Measurements from ENCODE around the gene PRRC1. TPM values are rescaled to one million over a fixed set of nuclear protein-coding genes. Genes with fewer than 3 reads are reported as not detected.

Gene PRRC1
- total RNA-seq, 1 donor from 2014 or later: 31.9 TPM

- Histone ChIP-seq H3K36me3 (no peaks in the 10 kb centered on the region), H3K27ac (no peak overlapping the region), H3K9me3 (no peaks in the 10 kb centered on the region), H3K4me1 (no peaks in the 10 kb centered on the region), H3K27me3 (no peaks in the 10 kb centered on the region), H3K4me3 (no peak overlapping the region)
- TF ChIP-seq POLR2A (IDR thresholded peaks at IDR 0.05): no peak
- TF ChIP-seq, protein P1, sequence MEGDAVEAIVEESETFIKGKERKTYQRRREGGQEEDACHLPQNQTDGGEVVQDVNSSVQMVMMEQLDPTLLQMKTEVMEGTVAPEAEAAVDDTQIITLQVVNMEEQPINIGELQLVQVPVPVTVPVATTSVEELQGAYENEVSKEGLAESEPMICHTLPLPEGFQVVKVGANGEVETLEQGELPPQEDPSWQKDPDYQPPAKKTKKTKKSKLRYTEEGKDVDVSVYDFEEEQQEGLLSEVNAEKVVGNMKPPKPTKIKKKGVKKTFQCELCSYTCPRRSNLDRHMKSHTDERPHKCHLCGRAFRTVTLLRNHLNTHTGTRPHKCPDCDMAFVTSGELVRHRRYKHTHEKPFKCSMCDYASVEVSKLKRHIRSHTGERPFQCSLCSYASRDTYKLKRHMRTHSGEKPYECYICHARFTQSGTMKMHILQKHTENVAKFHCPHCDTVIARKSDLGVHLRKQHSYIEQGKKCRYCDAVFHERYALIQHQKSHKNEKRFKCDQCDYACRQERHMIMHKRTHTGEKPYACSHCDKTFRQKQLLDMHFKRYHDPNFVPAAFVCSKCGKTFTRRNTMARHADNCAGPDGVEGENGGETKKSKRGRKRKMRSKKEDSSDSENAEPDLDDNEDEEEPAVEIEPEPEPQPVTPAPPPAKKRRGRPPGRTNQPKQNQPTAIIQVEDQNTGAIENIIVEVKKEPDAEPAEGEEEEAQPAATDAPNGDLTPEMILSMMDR (IDR thresholded peaks at IDR 0.05): no peak
- no peak for TF ChIP-seq POLR2AphosphoS5 (IDR thresholded peaks at IDR 0.05; ENCODE audit: insufficient read depth in 1 of 2, low read depth in 1 of 2)
- intact Hi-C loops (cut with DNase I): no loop called here
- no peak for DNase-seq (ENCODE audit: extremely low spot score in 2 of 2)
These were observed 18.9 kb upstream of the PRRC1 start for GRCh38 chr5:127498548-127498947.

GRCh38 chr5:127505905-127506304, 11.5 kb upstream of the PRRC1 start:
- TF ChIP-seq POLR2AphosphoS5 (IDR thresholded peaks at IDR 0.05; ENCODE audit: insufficient read depth in 1 of 2, low read depth in 1 of 2) (no peak), POLR2A (IDR thresholded peaks at IDR 0.05) (no peak)
- TF ChIP-seq, protein P1 (IDR thresholded peaks at IDR 0.05): no peak
- intact Hi-C loops (cut with DNase I): no loop called here
- no peak for DNase-seq (ENCODE audit: extremely low spot score in 2 of 2)
- Histone ChIP-seq H3K27me3 (no peaks in the 10 kb centered on the region), H3K27ac (no peak overlapping the region), H3K9me3 (no peaks in the 10 kb centered on the region), H3K4me1 (no peaks in the 10 kb centered on the region), H3K4me3 (no peak overlapping the region), H3K36me3 (no peaks in the 10 kb centered on the region)

DNA sequence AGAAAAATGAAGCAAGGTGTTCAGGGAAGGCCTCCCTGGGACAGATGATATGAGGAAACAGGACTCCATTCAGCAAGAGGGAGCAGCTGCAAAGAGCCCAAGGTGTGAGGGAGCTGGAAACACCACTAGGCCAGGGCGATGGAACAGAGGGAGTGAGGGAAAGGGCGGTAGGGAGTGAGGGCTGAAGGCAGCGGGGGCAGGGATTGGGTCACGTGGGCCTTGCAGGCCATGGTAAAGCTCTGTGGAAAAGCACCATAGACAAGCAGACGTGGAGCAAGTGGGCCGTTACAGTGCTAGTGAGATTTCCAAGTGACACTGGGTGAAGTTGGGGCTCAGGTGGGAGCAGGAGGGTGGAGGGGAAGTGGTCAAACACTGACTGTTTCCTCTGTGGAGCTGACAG, 10.8 kb upstream of the PRRC1 start:
- intact Hi-C loops (cut with DNase I): no loop called here
- Histone ChIP-seq H3K27me3 (no peaks in the 10 kb centered on the region), H3K4me1 (no peaks in the 10 kb centered on the region), H3K9me3 (no peaks in the 10 kb centered on the region), H3K27ac (no peak overlapping the region), H3K4me3 (no peak overlapping the region), H3K36me3 (no peaks in the 10 kb centered on the region)
- no peak for TF ChIP-seq POLR2AphosphoS5 (IDR thresholded peaks at IDR 0.05; ENCODE audit: insufficient read depth in 1 of 2, low read depth in 1 of 2)
- TF ChIP-seq POLR2A (IDR thresholded peaks at IDR 0.05): no peak
- TF ChIP-seq, protein P1 (IDR thresholded peaks at IDR 0.05): no peak
- DNase-seq (ENCODE audit: extremely low spot score in 2 of 2): no peak

GRCh38 chr5:127508644-127509373, 8.6 kb upstream of the PRRC1 start:
- no peaks in the 10 kb centered on the region for H3K27me3 ChIP-seq
- H3K4me3 ChIP-seq: no peak overlapping the region
- intact Hi-C loops (cut with DNase I): no loop called here
- H3K27ac ChIP-seq: no peak overlapping the region
- no peak for DNase-seq (ENCODE audit: extremely low spot score in 2 of 2)
- no peaks in the 10 kb centered on the region for H3K36me3 ChIP-seq
- no peaks in the 10 kb centered on the region for H3K4me1 ChIP-seq
- no peaks in the 10 kb centered on the region for H3K9me3 ChIP-seq
- TF ChIP-seq, protein P1 (IDR thresholded peaks at IDR 0.05): no peak
- TF ChIP-seq POLR2A (IDR thresholded peaks at IDR 0.05) (no peak), POLR2AphosphoS5 (IDR thresholded peaks at IDR 0.05; ENCODE audit: insufficient read depth in 1 of 2, low read depth in 1 of 2) (no peak)

DNA sequence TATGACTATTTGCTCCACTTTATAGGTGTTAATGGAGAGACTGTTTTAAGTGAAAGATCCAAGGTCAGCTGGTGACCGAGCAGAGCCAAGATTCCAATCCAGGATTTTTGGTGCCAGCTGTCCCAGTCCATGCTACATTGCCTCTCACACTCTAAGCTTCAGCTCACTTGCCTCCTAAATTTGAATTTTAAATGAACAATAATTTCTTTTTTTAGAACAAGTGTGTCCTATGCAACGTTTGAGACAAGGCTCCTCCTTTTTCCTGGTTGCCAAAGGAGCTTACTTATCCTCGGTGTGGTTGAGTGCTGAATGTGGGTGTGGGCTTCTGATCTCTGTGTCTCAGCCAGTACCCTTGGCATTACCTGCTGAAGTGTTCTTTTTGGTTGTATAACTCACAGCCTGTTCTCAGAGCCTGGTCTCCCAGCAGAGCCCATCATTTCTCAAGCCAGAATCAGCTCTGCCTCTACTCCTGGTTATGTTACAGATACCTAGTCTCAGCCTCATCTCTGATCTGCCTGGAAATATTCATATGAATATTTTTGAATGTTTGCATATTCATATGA, 4.0 kb upstream of the PRRC1 start:
- H3K4me3 ChIP-seq: no peak overlapping the region
- intact Hi-C loops (cut with DNase I): no loop called here
- H3K27ac ChIP-seq: no peak overlapping the region
- no peaks in the 10 kb centered on the region for H3K36me3 ChIP-seq
- H3K27me3 ChIP-seq: no peaks in the 10 kb centered on the region
- DNase-seq (ENCODE audit: extremely low spot score in 2 of 2): no peak
- no peaks in the 10 kb centered on the region for H3K9me3 ChIP-seq
- TF ChIP-seq, protein P1 (IDR thresholded peaks at IDR 0.05): no peak
- no peak for TF ChIP-seq POLR2AphosphoS5 (IDR thresholded peaks at IDR 0.05; ENCODE audit: insufficient read depth in 1 of 2, low read depth in 1 of 2)
- no peak for TF ChIP-seq POLR2A (IDR thresholded peaks at IDR 0.05)
- H3K4me1 ChIP-seq: peaks cover 7% of the 10 kb centered on the region

All from vagina (tissue), 2 donors.